ENCODE measurements around the gene GPR183. TPM values are rescaled to one million over a fixed set of nuclear protein-coding genes. Genes with fewer than 3 reads are reported as not detected.

GPR183 gene
- total RNA-seq, 3 donors from 2014 or later (not counting 1 experiment from before 2014, with no cell fraction given) = 20.0 to 47.0 (median 41.1) TPM

- DNase-seq (no peak), ATAC-seq (no peak)
- Histone ChIP-seq H3K4me1 (ENCODE audit: control insufficient read depth, insufficient read depth, low read length) (peaks cover 19% of the 10 kb centered on the region), H3K27me3 (ENCODE audit: control insufficient read depth, insufficient read depth, low read length) (no peaks in the 10 kb centered on the region), H3K27ac (ENCODE audit: low read length) (peak overlapping the region; percentile 70), H3K4me3 (ENCODE audit: low read length) (no peak overlapping the region), H3K9me3 (ENCODE audit: control insufficient read depth, insufficient read depth, low read length) (no peaks in the 10 kb centered on the region), H3K36me3 (ENCODE audit: control insufficient read depth, insufficient read depth, low read length) (peaks cover 20% of the 10 kb centered on the region)
- Mint-ChIP-seq H3K36me3 (peaks cover 7% of the 10 kb centered on the region), H3K4me1 (peaks cover 25 to 26% of the 10 kb centered on the region in 2 donors), H3K27ac (peak overlapping the region; percentile 60 to 84), H3K4me3 (no peak overlapping the region), H3K9me3 (no peaks in the 10 kb centered on the region), H3K27me3 (ENCODE audit: low read depth in 2 of 2) (no peaks in the 10 kb centered on the region)
- TF ChIP-seq CTCF (IDR thresholded peaks at IDR 0.05) = no peak
- intact Hi-C loops (cut with micrococcal nuclease) = no loop called here
Measured at GRCh38 chr13:99321709-99322108, 14.5 kb upstream of the GPR183 start.

- no peaks in the 10 kb centered on the region for H3K9me3 ChIP-seq (ENCODE audit: control insufficient read depth, insufficient read depth, low read length)
- peaks cover 23 to 25% of the 10 kb centered on the region in 2 donors for H3K4me1 Mint-ChIP-seq
- H3K27me3 Mint-ChIP-seq (ENCODE audit: low read depth in 2 of 2) = no peaks in the 10 kb centered on the region
- H3K36me3 ChIP-seq (ENCODE audit: control insufficient read depth, insufficient read depth, low read length) = peaks cover 20% of the 10 kb centered on the region
- H3K9me3 Mint-ChIP-seq = no peaks in the 10 kb centered on the region
- H3K27ac ChIP-seq (ENCODE audit: low read length) = peak overlapping the region; percentile 5
- H3K36me3 Mint-ChIP-seq = peaks cover 4% of the 10 kb centered on the region
- no peak overlapping the region for H3K4me3 ChIP-seq (ENCODE audit: low read length)
- no peak overlapping the region for H3K27ac Mint-ChIP-seq
- H3K27me3 ChIP-seq (ENCODE audit: control insufficient read depth, insufficient read depth, low read length) = no peaks in the 10 kb centered on the region
- no peak for ATAC-seq
- WGBS (ENCODE audit: insufficient coverage) = 95% methylated on average over 5 of the region's 5 CpGs
- intact Hi-C loops (cut with micrococcal nuclease) = no loop called here
- peak in 1 of 2 donors; percentile 85 for DNase-seq
- peaks cover 16% of the 10 kb centered on the region for H3K4me1 ChIP-seq (ENCODE audit: control insufficient read depth, insufficient read depth, low read length)
- no peak for TF ChIP-seq CTCF (IDR thresholded peaks at IDR 0.05)
- H3K4me3 Mint-ChIP-seq = no peak overlapping the region
Measured at GRCh38 chr13:99320693-99321481, 13.7 kb upstream of the GPR183 start.

- no peak overlapping the region for H3K27ac ChIP-seq (ENCODE audit: low read length)
- intact Hi-C loops (cut with micrococcal nuclease) = no loop called here
- peaks cover 6% of the 10 kb centered on the region for H3K36me3 Mint-ChIP-seq
- H3K4me3 Mint-ChIP-seq = no peak overlapping the region
- ATAC-seq (no peak), DNase-seq (no peak)
- no peaks in the 10 kb centered on the region for H3K9me3 Mint-ChIP-seq
- H3K4me1 ChIP-seq (ENCODE audit: control insufficient read depth, insufficient read depth, low read length) = peaks cover 28% of the 10 kb centered on the region
- WGBS (ENCODE audit: insufficient coverage) = 92% methylated on average over 5 of the region's 6 CpGs
- H3K27ac Mint-ChIP-seq = no peak overlapping the region
- H3K27me3 ChIP-seq (ENCODE audit: control insufficient read depth, insufficient read depth, low read length) = no peaks in the 10 kb centered on the region
- peaks cover 30 to 31% of the 10 kb centered on the region in 2 donors for H3K4me1 Mint-ChIP-seq
- H3K27me3 Mint-ChIP-seq (ENCODE audit: low read depth in 2 of 2) = no peaks in the 10 kb centered on the region
- H3K4me3 ChIP-seq (ENCODE audit: low read length) = no peak overlapping the region
- TF ChIP-seq CTCF (IDR thresholded peaks at IDR 0.05) = no peak
- no peaks in the 10 kb centered on the region for H3K9me3 ChIP-seq (ENCODE audit: control insufficient read depth, insufficient read depth, low read length)
- H3K36me3 ChIP-seq (ENCODE audit: control insufficient read depth, insufficient read depth, low read length) = peaks cover 18% of the 10 kb centered on the region
Measured at GRCh38 chr13:99316657-99317256, 9.6 kb upstream of the GPR183 start.

All from natural killer cell (primary cell).